ENCODE results near the gene NFKBIL1.

DNA sequence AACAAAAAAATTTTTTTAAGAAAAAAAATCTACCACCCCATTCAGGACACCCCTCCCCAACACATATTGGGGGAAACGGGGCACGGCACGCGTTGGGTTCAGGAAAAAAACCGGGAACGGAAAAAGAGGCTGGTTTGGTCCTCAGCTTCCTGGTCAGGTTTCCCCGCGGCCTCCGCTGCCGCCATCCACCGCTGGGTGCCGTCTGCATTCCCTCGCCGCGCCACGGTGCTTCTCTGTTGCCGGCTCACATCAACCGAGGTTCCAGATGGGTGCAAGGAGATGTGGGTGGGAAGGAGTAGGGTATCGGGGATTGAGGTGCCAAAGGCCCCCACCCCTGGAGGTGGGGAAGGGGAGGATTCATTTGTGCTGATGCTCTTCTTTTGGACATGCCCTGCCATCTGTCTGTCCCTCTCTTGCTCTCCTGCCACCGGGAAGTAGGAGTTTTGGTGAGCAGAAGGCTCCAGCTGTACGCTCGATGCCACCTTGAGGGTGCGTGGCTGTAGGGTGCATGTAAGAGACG lies 12.8 kb upstream of the NFKBIL1 start:
- no peak for TF ChIP-seq CBFB (CRISPR knock-in tag; IDR thresholded peaks at IDR 0.05; ENCODE audit: low read depth)
- TF ChIP-seq TEAD4 (CRISPR knock-in tag; IDR thresholded peaks at IDR 0.05): no peak
- TF ChIP-seq, protein P1, sequence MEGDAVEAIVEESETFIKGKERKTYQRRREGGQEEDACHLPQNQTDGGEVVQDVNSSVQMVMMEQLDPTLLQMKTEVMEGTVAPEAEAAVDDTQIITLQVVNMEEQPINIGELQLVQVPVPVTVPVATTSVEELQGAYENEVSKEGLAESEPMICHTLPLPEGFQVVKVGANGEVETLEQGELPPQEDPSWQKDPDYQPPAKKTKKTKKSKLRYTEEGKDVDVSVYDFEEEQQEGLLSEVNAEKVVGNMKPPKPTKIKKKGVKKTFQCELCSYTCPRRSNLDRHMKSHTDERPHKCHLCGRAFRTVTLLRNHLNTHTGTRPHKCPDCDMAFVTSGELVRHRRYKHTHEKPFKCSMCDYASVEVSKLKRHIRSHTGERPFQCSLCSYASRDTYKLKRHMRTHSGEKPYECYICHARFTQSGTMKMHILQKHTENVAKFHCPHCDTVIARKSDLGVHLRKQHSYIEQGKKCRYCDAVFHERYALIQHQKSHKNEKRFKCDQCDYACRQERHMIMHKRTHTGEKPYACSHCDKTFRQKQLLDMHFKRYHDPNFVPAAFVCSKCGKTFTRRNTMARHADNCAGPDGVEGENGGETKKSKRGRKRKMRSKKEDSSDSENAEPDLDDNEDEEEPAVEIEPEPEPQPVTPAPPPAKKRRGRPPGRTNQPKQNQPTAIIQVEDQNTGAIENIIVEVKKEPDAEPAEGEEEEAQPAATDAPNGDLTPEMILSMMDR (IDR thresholded peaks at IDR 0.05): no peak
- no peak for TF ChIP-seq EMX1 (CRISPR knock-in tag; IDR thresholded peaks at IDR 0.05)
- TF ChIP-seq, protein P2, sequence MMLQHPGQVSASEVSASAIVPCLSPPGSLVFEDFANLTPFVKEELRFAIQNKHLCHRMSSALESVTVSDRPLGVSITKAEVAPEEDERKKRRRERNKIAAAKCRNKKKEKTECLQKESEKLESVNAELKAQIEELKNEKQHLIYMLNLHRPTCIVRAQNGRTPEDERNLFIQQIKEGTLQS (CRISPR knock-in tag; conservative IDR thresholded peaks at IDR 0.05): no peak
- TF ChIP-seq TP53 (CRISPR knock-in tag; IDR thresholded peaks at IDR 0.05): no peak
- TF ChIP-seq ZNF121 (CRISPR knock-in tag; IDR thresholded peaks at IDR 0.05): no peak
- no peak for TF ChIP-seq NFYB (CRISPR knock-in tag; conservative IDR thresholded peaks at IDR 0.05; ENCODE audit: low read depth)
- TF ChIP-seq SP1 (CRISPR knock-in tag; conservative IDR thresholded peaks at IDR 0.05): no peak
